ENCODE results near the gene WHRN.

DNA sequence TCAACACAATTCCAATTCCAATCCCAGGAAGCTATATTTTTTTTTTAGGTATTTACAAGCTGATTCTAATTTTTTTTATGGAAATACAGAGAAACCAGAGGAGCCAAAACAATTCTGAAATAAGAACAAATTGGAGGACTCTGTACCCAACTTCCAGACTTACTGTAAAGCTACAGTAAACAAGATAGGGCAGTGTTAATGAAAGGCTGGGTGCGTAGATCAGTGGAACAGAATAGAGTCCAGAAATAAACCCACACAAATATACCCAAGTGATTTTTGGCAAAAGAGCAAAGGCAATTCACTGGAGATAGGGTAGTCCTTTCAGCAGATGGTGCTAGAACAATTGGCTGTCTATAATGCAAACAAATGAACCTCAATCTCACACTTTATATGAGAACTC lies 50.6 kb downstream of the WHRN start:
- TF ChIP-seq, protein P1, sequence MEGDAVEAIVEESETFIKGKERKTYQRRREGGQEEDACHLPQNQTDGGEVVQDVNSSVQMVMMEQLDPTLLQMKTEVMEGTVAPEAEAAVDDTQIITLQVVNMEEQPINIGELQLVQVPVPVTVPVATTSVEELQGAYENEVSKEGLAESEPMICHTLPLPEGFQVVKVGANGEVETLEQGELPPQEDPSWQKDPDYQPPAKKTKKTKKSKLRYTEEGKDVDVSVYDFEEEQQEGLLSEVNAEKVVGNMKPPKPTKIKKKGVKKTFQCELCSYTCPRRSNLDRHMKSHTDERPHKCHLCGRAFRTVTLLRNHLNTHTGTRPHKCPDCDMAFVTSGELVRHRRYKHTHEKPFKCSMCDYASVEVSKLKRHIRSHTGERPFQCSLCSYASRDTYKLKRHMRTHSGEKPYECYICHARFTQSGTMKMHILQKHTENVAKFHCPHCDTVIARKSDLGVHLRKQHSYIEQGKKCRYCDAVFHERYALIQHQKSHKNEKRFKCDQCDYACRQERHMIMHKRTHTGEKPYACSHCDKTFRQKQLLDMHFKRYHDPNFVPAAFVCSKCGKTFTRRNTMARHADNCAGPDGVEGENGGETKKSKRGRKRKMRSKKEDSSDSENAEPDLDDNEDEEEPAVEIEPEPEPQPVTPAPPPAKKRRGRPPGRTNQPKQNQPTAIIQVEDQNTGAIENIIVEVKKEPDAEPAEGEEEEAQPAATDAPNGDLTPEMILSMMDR (conservative IDR thresholded peaks at IDR 0.05; ENCODE audit: low read length): no peak
- TF ChIP-seq EZH2phosphoT487 (IDR thresholded peaks at IDR 0.05; ENCODE audit: borderline replicate concordance, low read depth, low read length): no peak

All from OCI-LY7 (cell line).